Transverse colon (tissue), 4 donors: ENCODE measurements around the gene CDC42.

ENCODE experiments used
- EP300 ChIP-seq: sonication (generic); formaldehyde crosslinking; IDR thresholded peaks from one replicate; pipeline ENCODE4 v1.6.1; 2017; ENCODE audit warnings: antibody characterized with exemption, low read depth
- POLR2A ChIP-seq: fragments of 450-650 bp; IDR thresholded peaks from one replicate; pipeline ENCODE4 v1.6.1; 2016; ENCODE audit warnings: antibody characterized with exemption, mild to moderate bottlenecking, moderate library complexity
- POLR2AphosphoS5 ChIP-seq, 3 donors: sonication (generic); formaldehyde crosslinking; IDR thresholded peaks; one replicate each; pipeline ENCODE4 v1.6.1; 2016; ENCODE audit warnings: antibody characterized with exemption in 3 of 3
- TF ChIP-seq, protein P1 (sequence below), 5 experiments: fragments of 200-600 bp in 3 of 5; fragments of 450-650 bp in 2 of 5; sonication (generic) in 3 of 5; IDR thresholded peaks; 1 replicate in 2 of 5; 2 replicates in 3 of 5; pipeline ENCODE4 v1.5.1; 2016 to 2017; ENCODE audit warnings: antibody characterized with exemption in 5 of 5, inconsistent platforms in 3 of 5, mild to moderate bottlenecking in 2 of 5, moderate library complexity in 1 of 5

DNA sequence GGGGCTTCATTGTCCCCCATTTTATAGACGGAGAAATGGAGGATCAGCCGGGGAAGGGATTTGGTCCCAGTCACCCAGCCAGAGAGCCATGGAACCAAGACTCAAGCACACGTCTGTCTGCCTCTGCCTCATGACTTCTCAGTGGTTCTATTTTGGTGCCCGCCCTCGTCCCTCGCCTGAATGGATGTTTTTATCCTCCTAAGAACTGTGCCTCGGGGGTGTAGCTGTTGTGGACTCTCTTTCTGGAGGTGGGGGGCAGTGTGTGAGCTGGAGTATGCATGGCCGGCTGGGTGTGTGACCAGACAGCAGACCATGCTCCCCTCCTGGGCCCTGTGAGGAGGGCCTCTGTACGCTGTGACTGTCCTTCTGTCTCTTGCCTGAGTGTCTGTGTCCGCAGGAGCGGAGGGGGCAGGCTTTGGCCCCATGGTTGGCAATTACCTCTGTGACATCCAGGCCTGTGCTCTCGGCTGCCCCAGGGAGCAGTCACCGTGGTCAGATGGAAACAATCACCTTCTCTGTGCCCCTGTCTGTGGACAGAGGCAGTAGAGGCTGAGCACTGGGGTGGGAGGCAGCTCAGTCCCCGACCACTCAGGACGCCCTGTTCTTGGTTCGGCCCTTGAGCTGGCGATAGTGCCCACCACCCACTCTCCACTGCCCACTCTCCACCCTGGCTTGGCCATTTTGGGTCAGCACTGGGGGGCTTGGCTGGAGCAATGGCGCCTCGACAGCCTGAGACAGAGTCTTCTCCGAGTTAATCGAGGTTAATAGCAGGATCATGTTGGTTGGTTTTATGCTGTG is 70.0 kb downstream of the CDC42 start:
- TF ChIP-seq, protein P1, sequence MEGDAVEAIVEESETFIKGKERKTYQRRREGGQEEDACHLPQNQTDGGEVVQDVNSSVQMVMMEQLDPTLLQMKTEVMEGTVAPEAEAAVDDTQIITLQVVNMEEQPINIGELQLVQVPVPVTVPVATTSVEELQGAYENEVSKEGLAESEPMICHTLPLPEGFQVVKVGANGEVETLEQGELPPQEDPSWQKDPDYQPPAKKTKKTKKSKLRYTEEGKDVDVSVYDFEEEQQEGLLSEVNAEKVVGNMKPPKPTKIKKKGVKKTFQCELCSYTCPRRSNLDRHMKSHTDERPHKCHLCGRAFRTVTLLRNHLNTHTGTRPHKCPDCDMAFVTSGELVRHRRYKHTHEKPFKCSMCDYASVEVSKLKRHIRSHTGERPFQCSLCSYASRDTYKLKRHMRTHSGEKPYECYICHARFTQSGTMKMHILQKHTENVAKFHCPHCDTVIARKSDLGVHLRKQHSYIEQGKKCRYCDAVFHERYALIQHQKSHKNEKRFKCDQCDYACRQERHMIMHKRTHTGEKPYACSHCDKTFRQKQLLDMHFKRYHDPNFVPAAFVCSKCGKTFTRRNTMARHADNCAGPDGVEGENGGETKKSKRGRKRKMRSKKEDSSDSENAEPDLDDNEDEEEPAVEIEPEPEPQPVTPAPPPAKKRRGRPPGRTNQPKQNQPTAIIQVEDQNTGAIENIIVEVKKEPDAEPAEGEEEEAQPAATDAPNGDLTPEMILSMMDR (IDR thresholded peaks at IDR 0.05) = no peak
- no peak for TF ChIP-seq POLR2A
- TF ChIP-seq EP300 = no peak
- no peak for TF ChIP-seq POLR2AphosphoS5 (IDR thresholded peaks at IDR 0.05)
